NK-92 (cell line): ENCODE results near the gene CALHM1.
"Not testable (repeated sequence)": the region's sequence is repeated elsewhere in the genome, so short reads cannot be mapped to it uniquely, and the experiment has no call there.

Source experiments
- DNase-seq: peaks from one replicate; lab custom pipeline; 2025; ENCODE audit not compliant: unreplicated experiment; lab: John Stamatoyannopoulos, UW

Gene CALHM1

GRCh38 chr10:103458720-103459119, at the start of gene CALHM1:
CALHM1 (minus strand) TSS chr10:103458900; CDS start chr10:103458751, 149 bp downstream.
- no peak for DNase-seq

- DNase-seq: no peak
These were observed 48.8 kb upstream of the CALHM1 start for GRCh38 chr10:103507235-103508191.

GRCh38 chr10:103506061-103506460, 47.4 kb upstream of the CALHM1 start:
- DNase-seq: no peak

- DNase-seq: no peak
These were observed 45.6 kb upstream of the CALHM1 start for GRCh38 chr10:103504181-103504783.

GRCh38 chr10:103503777-103504176, 45.1 kb upstream of the CALHM1 start:
- DNase-seq: not testable (repeated sequence)

GRCh38 chr10:103502849-103503660, 44.4 kb upstream of the CALHM1 start:
- DNase-seq: no peak

- DNase-seq: no peak
These were observed 42.5 kb upstream of the CALHM1 start for GRCh38 chr10:103501186-103501585.

- DNase-seq: no peak
These were observed 41.8 kb upstream of the CALHM1 start for GRCh38 chr10:103500481-103500880.

GRCh38 chr10:103499881-103500280, 41.2 kb upstream of the CALHM1 start:
- no peak for DNase-seq

- no peak for DNase-seq
These were observed 40.4 kb upstream of the CALHM1 start for GRCh38 chr10:103498936-103499638.

GRCh38 chr10:103497161-103497915, 38.6 kb upstream of the CALHM1 start:
- DNase-seq: no peak

- DNase-seq: no peak
These were observed 36.6 kb upstream of the CALHM1 start for GRCh38 chr10:103495321-103495720.

- DNase-seq: no peak
These were observed 35.5 kb upstream of the CALHM1 start for GRCh38 chr10:103493916-103494877.

GRCh38 chr10:103493362-103493915, 34.7 kb upstream of the CALHM1 start, which contains the start of gene NEURL1:
NEURL1 (plus strand) TSS chr10:103493705; CDS start chr10:103494388, 683 bp downstream.
- DNase-seq: no peak

- DNase-seq: no peak
These were observed 34.1 kb upstream of the CALHM1 start for GRCh38 chr10:103492655-103493261.

GRCh38 chr10:103491729-103492364, 33.1 kb upstream of the CALHM1 start:
- no peak for DNase-seq

GRCh38 chr10:103490986-103491314, 32.2 kb upstream of the CALHM1 start:
- no peak for DNase-seq

GRCh38 chr10:103487410-103487708, 28.7 kb upstream of the CALHM1 start:
- DNase-seq: no peak
